ENCODE measurements around the gene ATF7IP2. TPM values are rescaled to one million over a fixed set of nuclear protein-coding genes. Genes with fewer than 3 reads are reported as not detected.

ATF7IP2 gene
- total RNA-seq, 1 donor from 2014 or later: 8.6 TPM

- Histone ChIP-seq H4K20me1 (ENCODE audit: insufficient read depth, low read length) (no peaks in the 10 kb centered on the region), H2AFZ (ENCODE audit: low read depth, low read length) (no peak overlapping the region), H3K36me3 (ENCODE audit: insufficient read depth, low read length) (no peaks in the 10 kb centered on the region), H3K9ac (ENCODE audit: low read length) (no peak overlapping the region), H3K27me3 (ENCODE audit: insufficient read depth, low read length) (no peaks in the 10 kb centered on the region), H3K79me2 (ENCODE audit: insufficient read depth, low read length) (no peaks in the 10 kb centered on the region), H3K4me1 (ENCODE audit: insufficient read depth, low read length) (peaks cover 10% of the 10 kb centered on the region), H3K27ac (ENCODE audit: low read depth, low read length) (no peak overlapping the region), H3K4me3 (ENCODE audit: insufficient read depth, low read depth, low read length) (no peak overlapping the region), H3K9me3 (ENCODE audit: insufficient read depth, low read depth, low read length) (peaks cover 3% of the 10 kb centered on the region), H3K4me2 (ENCODE audit: low read length) (no peak overlapping the region)
- DNase-seq (ENCODE audit: low read depth) (no peak), FAIRE-seq (no peak)
- TF ChIP-seq, protein P1, sequence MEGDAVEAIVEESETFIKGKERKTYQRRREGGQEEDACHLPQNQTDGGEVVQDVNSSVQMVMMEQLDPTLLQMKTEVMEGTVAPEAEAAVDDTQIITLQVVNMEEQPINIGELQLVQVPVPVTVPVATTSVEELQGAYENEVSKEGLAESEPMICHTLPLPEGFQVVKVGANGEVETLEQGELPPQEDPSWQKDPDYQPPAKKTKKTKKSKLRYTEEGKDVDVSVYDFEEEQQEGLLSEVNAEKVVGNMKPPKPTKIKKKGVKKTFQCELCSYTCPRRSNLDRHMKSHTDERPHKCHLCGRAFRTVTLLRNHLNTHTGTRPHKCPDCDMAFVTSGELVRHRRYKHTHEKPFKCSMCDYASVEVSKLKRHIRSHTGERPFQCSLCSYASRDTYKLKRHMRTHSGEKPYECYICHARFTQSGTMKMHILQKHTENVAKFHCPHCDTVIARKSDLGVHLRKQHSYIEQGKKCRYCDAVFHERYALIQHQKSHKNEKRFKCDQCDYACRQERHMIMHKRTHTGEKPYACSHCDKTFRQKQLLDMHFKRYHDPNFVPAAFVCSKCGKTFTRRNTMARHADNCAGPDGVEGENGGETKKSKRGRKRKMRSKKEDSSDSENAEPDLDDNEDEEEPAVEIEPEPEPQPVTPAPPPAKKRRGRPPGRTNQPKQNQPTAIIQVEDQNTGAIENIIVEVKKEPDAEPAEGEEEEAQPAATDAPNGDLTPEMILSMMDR (IDR thresholded peaks at IDR 0.05; ENCODE audit: insufficient read depth, low read depth, low read length): no peak
- TF ChIP-seq EZH2 (IDR thresholded peaks at IDR 0.05; ENCODE audit: insufficient read depth, low read length): no peak
- Mint-ChIP-seq H3K27me3 (ENCODE audit: low read depth, unreplicated experiment) (no peaks in the 10 kb centered on the region), H3K36me3 (ENCODE audit: low read depth, unreplicated experiment) (no peaks in the 10 kb centered on the region), H3K9me3 (ENCODE audit: unreplicated experiment) (peaks cover 8% of the 10 kb centered on the region), H3K4me3 (ENCODE audit: unreplicated experiment) (no peak overlapping the region), H3K27ac (ENCODE audit: unreplicated experiment) (no peak overlapping the region), H3K4me1 (ENCODE audit: low read depth, unreplicated experiment) (no peaks in the 10 kb centered on the region)
Measured at GRCh38 chr16:10345629-10346028, 40.2 kb upstream of the ATF7IP2 start.

DNA sequence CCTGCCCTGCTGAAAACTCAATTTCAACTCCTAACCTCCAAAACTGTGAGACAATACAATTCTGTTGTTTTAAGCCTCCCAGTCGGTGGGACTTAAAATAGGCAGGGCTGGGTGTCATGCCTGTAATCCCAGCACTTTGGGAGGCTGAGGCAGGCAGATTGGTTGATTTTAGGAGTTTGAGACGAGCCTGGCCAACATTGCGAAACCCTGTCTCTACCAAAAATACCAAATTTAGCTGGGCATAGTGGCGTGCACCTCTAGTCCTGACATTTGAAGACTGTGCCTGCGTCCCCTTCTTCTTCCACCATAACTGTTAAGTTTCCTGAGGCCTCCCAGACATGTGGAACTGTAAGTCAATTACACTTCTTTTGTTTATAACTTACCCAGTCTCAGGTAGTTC lies 36.0 kb upstream of the ATF7IP2 start:
- no peak overlapping the region for H3K27ac Mint-ChIP-seq (ENCODE audit: unreplicated experiment)
- Histone ChIP-seq H3K9me3 (ENCODE audit: insufficient read depth, low read depth, low read length) (no peaks in the 10 kb centered on the region), H3K27me3 (ENCODE audit: insufficient read depth, low read length) (no peaks in the 10 kb centered on the region), H3K36me3 (ENCODE audit: insufficient read depth, low read length) (no peaks in the 10 kb centered on the region), H3K4me2 (ENCODE audit: low read length) (no peak overlapping the region), H2AFZ (ENCODE audit: low read depth, low read length) (no peak overlapping the region), H3K9ac (ENCODE audit: low read length) (no peak overlapping the region), H3K27ac (ENCODE audit: low read depth, low read length) (no peak overlapping the region), H4K20me1 (ENCODE audit: insufficient read depth, low read length) (no peaks in the 10 kb centered on the region), H3K79me2 (ENCODE audit: insufficient read depth, low read length) (no peaks in the 10 kb centered on the region), H3K4me1 (ENCODE audit: insufficient read depth, low read length) (no peaks in the 10 kb centered on the region), H3K4me3 (ENCODE audit: insufficient read depth, low read depth, low read length) (no peak overlapping the region)
- FAIRE-seq (no peak), DNase-seq (ENCODE audit: low read depth) (no peak)
- H3K27me3 Mint-ChIP-seq (ENCODE audit: low read depth, unreplicated experiment): no peaks in the 10 kb centered on the region
- H3K4me3 Mint-ChIP-seq (ENCODE audit: unreplicated experiment): no peak overlapping the region
- no peaks in the 10 kb centered on the region for H3K36me3 Mint-ChIP-seq (ENCODE audit: low read depth, unreplicated experiment)
- no peaks in the 10 kb centered on the region for H3K4me1 Mint-ChIP-seq (ENCODE audit: low read depth, unreplicated experiment)
- no peaks in the 10 kb centered on the region for H3K9me3 Mint-ChIP-seq (ENCODE audit: unreplicated experiment)
- no peak for TF ChIP-seq EZH2 (IDR thresholded peaks at IDR 0.05; ENCODE audit: insufficient read depth, low read length)
- TF ChIP-seq, protein P1 (IDR thresholded peaks at IDR 0.05; ENCODE audit: insufficient read depth, low read depth, low read length): no peak

GRCh38 chr16:10352262-10352661 lies 33.6 kb upstream of the ATF7IP2 start:
- H3K4me3 Mint-ChIP-seq (ENCODE audit: unreplicated experiment): no peak overlapping the region
- H3K27me3 ChIP-seq (ENCODE audit: insufficient read depth, low read length): no peaks in the 10 kb centered on the region
- no peak overlapping the region for H3K4me3 ChIP-seq (ENCODE audit: insufficient read depth, low read depth, low read length)
- no peaks in the 10 kb centered on the region for H3K9me3 Mint-ChIP-seq (ENCODE audit: unreplicated experiment)
- no peak overlapping the region for H3K27ac ChIP-seq (ENCODE audit: low read depth, low read length)
- no peak overlapping the region for H2AFZ ChIP-seq (ENCODE audit: low read depth, low read length)
- no peak overlapping the region for H3K9ac ChIP-seq (ENCODE audit: low read length)
- no peaks in the 10 kb centered on the region for H3K36me3 ChIP-seq (ENCODE audit: insufficient read depth, low read length)
- H3K4me2 ChIP-seq (ENCODE audit: low read length): no peak overlapping the region
- DNase-seq (ENCODE audit: low read depth) (no peak), FAIRE-seq (no peak)
- no peaks in the 10 kb centered on the region for H3K4me1 ChIP-seq (ENCODE audit: insufficient read depth, low read length)
- no peak for TF ChIP-seq EZH2 (IDR thresholded peaks at IDR 0.05; ENCODE audit: insufficient read depth, low read length)
- TF ChIP-seq, protein P1 (IDR thresholded peaks at IDR 0.05; ENCODE audit: insufficient read depth, low read depth, low read length): no peak
- no peaks in the 10 kb centered on the region for H3K9me3 ChIP-seq (ENCODE audit: insufficient read depth, low read depth, low read length)
- H3K4me1 Mint-ChIP-seq (ENCODE audit: low read depth, unreplicated experiment): no peaks in the 10 kb centered on the region
- H4K20me1 ChIP-seq (ENCODE audit: insufficient read depth, low read length): no peaks in the 10 kb centered on the region
- no peaks in the 10 kb centered on the region for H3K27me3 Mint-ChIP-seq (ENCODE audit: low read depth, unreplicated experiment)
- H3K36me3 Mint-ChIP-seq (ENCODE audit: low read depth, unreplicated experiment): no peaks in the 10 kb centered on the region
- no peak overlapping the region for H3K27ac Mint-ChIP-seq (ENCODE audit: unreplicated experiment)
- H3K79me2 ChIP-seq (ENCODE audit: insufficient read depth, low read length): no peaks in the 10 kb centered on the region
